H1 (cell line): ENCODE data around the gene SBNO2. TPM values are rescaled to one million over a fixed set of nuclear protein-coding genes. Genes with fewer than 3 reads are reported as not detected.

Experiments used
- ATF3 ChIP-seq: IDR thresholded peaks from 2 replicates; pipeline ENCODE4 v1.6.1; 2011; ENCODE audit warnings: low read depth, mild to moderate bottlenecking, low read length; ENCODE audit not compliant: insufficient read depth
- BACH1 ChIP-seq: IDR thresholded peaks from 2 replicates; pipeline ENCODE4 v1.6.1; 2012; ENCODE audit warnings: low read length, improper control_type of control experiment
- CHD7 ChIP-seq: fragments of 300-600 bp; sonication (generic); IDR thresholded peaks from 2 replicates; pipeline ENCODE4 v1.7.1; 2012; ENCODE audit warnings: low read length, moderate library complexity, mild to moderate bottlenecking, inconsistent platforms; ENCODE audit not compliant: insufficient replicate concordance
- EZH2 ChIP-seq: fragments of 200-600 bp; sonication (generic); IDR thresholded peaks from 2 replicates; pipeline ENCODE4 v1.7.1; 2012; ENCODE audit warnings: low read depth, mild to moderate bottlenecking, moderate library complexity, low read length, inconsistent platforms; ENCODE audit not compliant: severe bottlenecking
- FOSL1 ChIP-seq: IDR thresholded peaks from 2 replicates; pipeline ENCODE4 v1.6.1; 2011; ENCODE audit warnings: mild to moderate bottlenecking, low read depth, low read length, moderate library complexity; ENCODE audit not compliant: insufficient read depth
- KDM1A ChIP-seq: fragments of 200-600, 300-600 bp; sonication (generic); IDR thresholded peaks from 2 replicates; pipeline ENCODE4 v1.7.1; 2016; ENCODE audit warnings: mild to moderate bottlenecking, low read length, borderline replicate concordance
- KDM5A ChIP-seq: fragments of 200-600 bp; IDR thresholded peaks from 2 replicates; pipeline ENCODE4 v1.7.1; 2012; ENCODE audit warnings: mild to moderate bottlenecking, low read length, inconsistent platforms, mixed read lengths
- SIRT6 ChIP-seq: IDR thresholded peaks from one replicate; pipeline ENCODE4 v1.7.1; 2012; ENCODE audit warnings: low read length, inconsistent platforms
- SUZ12 ChIP-seq: fragments of 200-600 bp; sonication (generic); IDR thresholded peaks from 2 replicates; pipeline ENCODE4 v1.6.1; 2012; ENCODE audit warnings: mild to moderate bottlenecking, inconsistent platforms, low read length, moderate library complexity, mixed read lengths
- polyA plus RNA-seq, 7 experiments: library from polyadenylated mRNA; depleted of rRNA in 3 of 7; stranded (reverse) in 5 of 7; unstranded in 2 of 7; fragments of >200 nt in 5 of 7; fragments of 200-250 nt in 2 of 7; gene quantifications; 1 replicate in 5 of 7; 2 replicates in 1 of 7; 4 replicates in 1 of 7; pipeline versions ENCODE4 v1.2.1 to v1.2.3, GENCODE V29; 2011 to 2013; ENCODE audit warnings: missing spikeins in 2 of 7, mixed read lengths in 2 of 7
- total RNA-seq: library from RNA; stranded (reverse); fragmentation: NEBNext Ultra II Directional; extraction: Animal tissue kit (Norgen Biotek cat#: 25700); gene quantifications from 2 replicates; pipeline ENCODE4 v1.2.1, GENCODE V29; 2021

The SBNO2 gene
- total and polyA plus RNA-seq, 2 of the 8 experiments (the other 6 are each of a cell fraction or from before 2014, with no cell fraction given), result 12.2 to 31.4 TPM

GRCh38 chr19:1155352-1156304, 18.4 kb downstream of the SBNO2 start (continued):
- TF ChIP-seq CHD7 (no peak), BACH1 (no peak), FOSL1 (no peak), ATF3 (no peak), KDM5A (no peak), KDM1A (no peak), EZH2 (no peak), SIRT6 (no peak), SUZ12 (no peak)
